Measurements from ENCODE around the gene TPSB2. TPM values are rescaled to one million over a fixed set of nuclear protein-coding genes. Genes with fewer than 3 reads are reported as not detected.

The TPSB2 gene
- total and polyA plus RNA-seq, 4 donors = 0.46 to 154 (median 52.2) TPM

- H3K4me3 ChIP-seq = no peak within 1 kb of the TSS
- DNase-seq (no peak), ATAC-seq (ENCODE audit: insufficient read depth, low FRiP score) (no peak)
- H3K27me3 ChIP-seq (ENCODE audit: control insufficient read depth in 3 of 3, insufficient read depth in 3 of 3, low read length in 2 of 3) = no peaks in the 10 kb centered on the region
- no peak within 1 kb of the TSS for H3K27ac ChIP-seq (ENCODE audit: low read depth in 1 of 2, low read length in 1 of 2)
- no peaks in the 10 kb centered on the region for H3K9me3 ChIP-seq (ENCODE audit: control insufficient read depth in 4 of 4, insufficient read depth in 3 of 4, low read length in 3 of 4)
- H3K36me3 ChIP-seq (ENCODE audit: control insufficient read depth in 4 of 4, insufficient read depth in 4 of 4, low read length in 4 of 4) = no peaks in the 10 kb centered on the region
- TF ChIP-seq CTCF (IDR thresholded peaks at IDR 0.05; ENCODE audit: control extremely low read depth, extremely low read depth) = no peak
- no peaks in the 10 kb centered on the region for H3K4me1 ChIP-seq (ENCODE audit: control insufficient read depth in 5 of 5, insufficient read depth in 5 of 5, low read length in 5 of 5)
- no peak within 1 kb of the TSS for H3K9ac ChIP-seq (ENCODE audit: insufficient read depth in 1 of 2, low read length in 2 of 2)
- WGBS, 2 donors = 61 to 84% methylated on average over 10 of the region's 10 CpGs
Observed at GRCh38 chr16:1225051-1225451, 4.9 kb downstream of the TPSB2 start, which contains the start of gene TPSG1. TSS of gene TPSG1 (minus strand) at chr16:1225268. CDS start at chr16:1225252, 16 bp downstream.

- H3K9ac ChIP-seq (ENCODE audit: insufficient read depth in 1 of 2, low read length in 2 of 2) = no peak overlapping the region
- WGBS, 2 donors = 77 to 91% methylated on average over 8 to 9 of the region's 9 CpGs
- TF ChIP-seq CTCF (IDR thresholded peaks at IDR 0.05; ENCODE audit: control extremely low read depth, extremely low read depth) = no peak
- no peaks in the 10 kb centered on the region for H3K36me3 ChIP-seq (ENCODE audit: control insufficient read depth in 4 of 4, insufficient read depth in 4 of 4, low read length in 4 of 4)
- no peak overlapping the region for H3K4me3 ChIP-seq
- H3K27ac ChIP-seq (ENCODE audit: low read depth in 1 of 2, low read length in 1 of 2) = no peak overlapping the region
- H3K9me3 ChIP-seq (ENCODE audit: control insufficient read depth in 4 of 4, insufficient read depth in 3 of 4, low read length in 3 of 4) = no peaks in the 10 kb centered on the region
- no peaks in the 10 kb centered on the region for H3K4me1 ChIP-seq (ENCODE audit: control insufficient read depth in 5 of 5, insufficient read depth in 5 of 5, low read length in 5 of 5)
- no peaks in the 10 kb centered on the region for H3K27me3 ChIP-seq (ENCODE audit: control insufficient read depth in 3 of 3, insufficient read depth in 3 of 3, low read length in 2 of 3)
- DNase-seq (no peak), ATAC-seq (ENCODE audit: insufficient read depth, low FRiP score) (no peak)
Observed at GRCh38 chr16:1224558-1224957, 5.4 kb downstream of the TPSB2 start.

GRCh38 chr16:1223355-1224214 is 6.4 kb downstream of the TPSB2 start:
- TF ChIP-seq CTCF (IDR thresholded peaks at IDR 0.05; ENCODE audit: control extremely low read depth, extremely low read depth) = no peak
- no peak for ATAC-seq (ENCODE audit: insufficient read depth, low FRiP score)
- 84 to 86% methylated on average over 34 to 38 of the region's 38 CpGs for WGBS, 2 donors
- no peaks in the 10 kb centered on the region for H3K36me3 ChIP-seq (ENCODE audit: control insufficient read depth in 4 of 4, insufficient read depth in 4 of 4, low read length in 4 of 4)
- no peak overlapping the region for H3K27ac ChIP-seq (ENCODE audit: low read depth in 1 of 2, low read length in 1 of 2)
- DNase-seq = no peak
- H3K4me3 ChIP-seq = no peak overlapping the region
- H3K9ac ChIP-seq (ENCODE audit: insufficient read depth in 1 of 2, low read length in 2 of 2) = no peak overlapping the region
- no peaks in the 10 kb centered on the region for H3K27me3 ChIP-seq (ENCODE audit: control insufficient read depth in 3 of 3, insufficient read depth in 3 of 3, low read length in 2 of 3)
- H3K9me3 ChIP-seq (ENCODE audit: control insufficient read depth in 4 of 4, insufficient read depth in 3 of 4, low read length in 3 of 4) = no peaks in the 10 kb centered on the region
- H3K4me1 ChIP-seq (ENCODE audit: control insufficient read depth in 5 of 5, insufficient read depth in 5 of 5, low read length in 5 of 5) = no peaks in the 10 kb centered on the region

Data from lung (tissue), 12 donors.